ENCODE data around the gene EEF1E1. TPM values are rescaled to one million over a fixed set of nuclear protein-coding genes. Genes with fewer than 3 reads are reported as not detected.
A peak's percentile ranks its signal among the peaks of the same experiment; 100 is the strongest.

The EEF1E1 gene
- total and polyA plus RNA-seq, 9 of the 15 experiments (the other 6 are each of a cell fraction or from before 2014, with no cell fraction given), result 135 to 1,355 (median 327) TPM

- TF ChIP-seq ZBTB33 (CRISPR knock-in tag; IDR thresholded peaks at IDR 0.05), result no peak
- TF ChIP-seq SAFB (IDR thresholded peaks at IDR 0.05; ENCODE audit: borderline replicate concordance, low read depth, low read length), result no peak
- TF ChIP-seq, protein P1, sequence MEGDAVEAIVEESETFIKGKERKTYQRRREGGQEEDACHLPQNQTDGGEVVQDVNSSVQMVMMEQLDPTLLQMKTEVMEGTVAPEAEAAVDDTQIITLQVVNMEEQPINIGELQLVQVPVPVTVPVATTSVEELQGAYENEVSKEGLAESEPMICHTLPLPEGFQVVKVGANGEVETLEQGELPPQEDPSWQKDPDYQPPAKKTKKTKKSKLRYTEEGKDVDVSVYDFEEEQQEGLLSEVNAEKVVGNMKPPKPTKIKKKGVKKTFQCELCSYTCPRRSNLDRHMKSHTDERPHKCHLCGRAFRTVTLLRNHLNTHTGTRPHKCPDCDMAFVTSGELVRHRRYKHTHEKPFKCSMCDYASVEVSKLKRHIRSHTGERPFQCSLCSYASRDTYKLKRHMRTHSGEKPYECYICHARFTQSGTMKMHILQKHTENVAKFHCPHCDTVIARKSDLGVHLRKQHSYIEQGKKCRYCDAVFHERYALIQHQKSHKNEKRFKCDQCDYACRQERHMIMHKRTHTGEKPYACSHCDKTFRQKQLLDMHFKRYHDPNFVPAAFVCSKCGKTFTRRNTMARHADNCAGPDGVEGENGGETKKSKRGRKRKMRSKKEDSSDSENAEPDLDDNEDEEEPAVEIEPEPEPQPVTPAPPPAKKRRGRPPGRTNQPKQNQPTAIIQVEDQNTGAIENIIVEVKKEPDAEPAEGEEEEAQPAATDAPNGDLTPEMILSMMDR (IDR thresholded peaks at IDR 0.05 in 2 of 3, conservative IDR thresholded peaks at IDR 0.05 in 1 of 3; ENCODE audit: insufficient read depth in 2 of 3, low read depth in 1 of 3, low read length in 3 of 3), result no peak
- TF ChIP-seq RCOR1 (IDR thresholded peaks at IDR 0.05; ENCODE audit: borderline replicate concordance in 1 of 2, low read depth in 2 of 2, low read length in 2 of 2), result 0 out of 4 replicates have a peak, but pooled peaks of 1 of the 2 experiments have one; percentile 23
Measured at GRCh38 chr6:8087870-8088754, 14.2 kb downstream of the EEF1E1 start (continued).
